Suprapubic skin (tissue), 4 donors: ENCODE data around the gene BICD1. TPM values are rescaled to one million over a fixed set of nuclear protein-coding genes. Genes with fewer than 3 reads are reported as not detected.
A peak's percentile ranks its signal among the peaks of the same experiment; 100 is the strongest.

Experiments used
- DNase-seq, 2 donors: peaks; one replicate each; pipeline ENCODE4 v3.0.0-alpha.2; 2019; ENCODE audit warnings: low spot score in 2 of 2
- H3K27ac ChIP-seq: fragments of 200-600 bp; sonication (generic); one replicate; pipeline ENCODE4 v1.5.1; 2019
- H3K27me3 ChIP-seq: fragments of 200-600 bp; sonication (generic); one replicate; pipeline ENCODE4 v1.5.1; 2019
- H3K36me3 ChIP-seq: fragments of 200-600 bp; sonication (generic); one replicate; pipeline ENCODE4 v1.5.1; 2019
- H3K4me1 ChIP-seq: fragments of 200-600 bp; sonication (generic); one replicate; pipeline ENCODE4 v1.5.1; 2019
- H3K4me3 ChIP-seq: fragments of 200-600 bp; sonication (generic); one replicate; pipeline ENCODE4 v1.5.1; 2019; ENCODE audit warnings: mild to moderate bottlenecking
- H3K9me3 ChIP-seq: fragments of 200-600 bp; sonication (generic); one replicate; pipeline ENCODE4 v1.5.1; 2019
- CTCF ChIP-seq, 2 donors: fragments of 200-600 bp in 1 of 2; fragments of 450-650 bp in 1 of 2; sonication (generic) in 1 of 2; IDR thresholded peaks; one replicate each; pipeline ENCODE4 v1.5.1; 2016 to 2019; ENCODE audit warnings: antibody characterized with exemption in 2 of 2, mild to moderate bottlenecking in 1 of 2, moderate library complexity in 1 of 2
- EP300 ChIP-seq: sonication (generic); formaldehyde crosslinking; IDR thresholded peaks from one replicate; pipeline ENCODE4 v1.6.1; 2017; ENCODE audit warnings: antibody characterized with exemption
- POLR2A ChIP-seq, 2 donors: fragments of 450-650 bp; IDR thresholded peaks; one replicate each; pipeline ENCODE4 v1.6.1; 2017; ENCODE audit warnings: antibody characterized with exemption in 2 of 2, mild to moderate bottlenecking in 2 of 2, moderate library complexity in 2 of 2
- POLR2AphosphoS5 ChIP-seq, 3 donors: sonication (generic); formaldehyde crosslinking; IDR thresholded peaks; one replicate each; pipeline ENCODE4 v1.6.1; 2017; ENCODE audit warnings: antibody characterized with exemption in 3 of 3
- WGBS: methylation state at CpG from one replicate; pipeline ENCODE4 v1.1.5; 2018; 5-methylcytosine and 5-hydroxymethylcytosine counted together
- total RNA-seq, 4 donors: library from RNA; depleted of rRNA; stranded (reverse); fragments of >200 nt; gene quantifications; one replicate each; pipeline ENCODE4 v1.1.0, GENCODE V29; 2016

Gene BICD1
- total RNA-seq, 4 donors from 2014 or later, result 1.5 to 5.4 (median 2.5) TPM

- Histone ChIP-seq H3K4me1 (peaks cover 23% of the 10 kb centered on the region), H3K36me3 (no peaks in the 10 kb centered on the region), H3K27me3 (no peaks in the 10 kb centered on the region), H3K9me3 (no peaks in the 10 kb centered on the region), H3K4me3 (peak overlapping the region; percentile 97), H3K27ac (peak overlapping the region; percentile 93)
- WGBS, result 8% methylated on average over 9 of the region's 36 CpGs
- TF ChIP-seq EP300 (no peak), POLR2A (IDR thresholded peaks at IDR 0.05) (no peak)
- no peak for DNase-seq
These were observed 292.2 kb downstream of the BICD1 start for GRCh38 chr12:32398816-32399369.

GRCh38 chr12:32399370-32400113, 292.9 kb downstream of the BICD1 start, which contains the start of gene FGD4:
FGD4 (plus strand) TSS chr12:32399558.
- H3K4me1 ChIP-seq, result peaks cover 23% of the 10 kb centered on the region
- 0% methylated on average over 5 of the region's 82 CpGs for WGBS
- no peaks in the 10 kb centered on the region for H3K27me3 ChIP-seq
- no peaks in the 10 kb centered on the region for H3K9me3 ChIP-seq
- H3K27ac ChIP-seq, result peak within 1 kb of the TSS; percentile 93
- H3K36me3 ChIP-seq, result no peaks in the 10 kb centered on the region
- peak; percentile 84 to 90 for DNase-seq
- peak within 1 kb of the TSS; percentile 97 for H3K4me3 ChIP-seq
- no peak for TF ChIP-seq EP300
- TF ChIP-seq POLR2AphosphoS5 (IDR thresholded peaks at IDR 0.05), result peak in 2 of 3 donors; percentile 75 to 86
- peak in 1 of 2 donors; percentile 50 for TF ChIP-seq POLR2A (IDR thresholded peaks at IDR 0.05)
- peak in 1 of 2 donors; percentile 28 for TF ChIP-seq CTCF (IDR thresholded peaks at IDR 0.05)

- no peaks in the 10 kb centered on the region for H3K36me3 ChIP-seq
- no peak for DNase-seq
- TF ChIP-seq POLR2A (IDR thresholded peaks at IDR 0.05), result no peak
- TF ChIP-seq EP300, result no peak
- TF ChIP-seq CTCF (IDR thresholded peaks at IDR 0.05), result no peak
- no peak for TF ChIP-seq POLR2AphosphoS5 (IDR thresholded peaks at IDR 0.05)
- no peaks in the 10 kb centered on the region for H3K9me3 ChIP-seq
- peak overlapping the region; percentile 97 for H3K4me3 ChIP-seq
- peaks cover 23% of the 10 kb centered on the region for H3K4me1 ChIP-seq
- H3K27me3 ChIP-seq, result no peaks in the 10 kb centered on the region
- H3K27ac ChIP-seq, result peak overlapping the region; percentile 93
- 18% methylated on average over 15 of the region's 15 CpGs for WGBS
These were observed 293.5 kb downstream of the BICD1 start for GRCh38 chr12:32400114-32400672.

GRCh38 chr12:32400866-32401265, 294.2 kb downstream of the BICD1 start:
- Histone ChIP-seq H3K27ac (peak overlapping the region; percentile 93), H3K4me1 (peaks cover 23% of the 10 kb centered on the region), H3K36me3 (no peaks in the 10 kb centered on the region), H3K27me3 (no peaks in the 10 kb centered on the region), H3K9me3 (no peaks in the 10 kb centered on the region), H3K4me3 (peak overlapping the region; percentile 97)
- no peak for DNase-seq
- 34% methylated on average over 2 of the region's 2 CpGs for WGBS
- TF ChIP-seq CTCF (IDR thresholded peaks at IDR 0.05), result no peak

GRCh38 chr12:32402170-32402569, 295.5 kb downstream of the BICD1 start:
- H3K36me3 ChIP-seq, result no peaks in the 10 kb centered on the region
- peaks cover 30% of the 10 kb centered on the region for H3K4me1 ChIP-seq
- no peak for DNase-seq
- H3K9me3 ChIP-seq, result no peaks in the 10 kb centered on the region
- 88% methylated on average over 10 of the region's 10 CpGs for WGBS
- TF ChIP-seq CTCF (IDR thresholded peaks at IDR 0.05) (no peak), EP300 (no peak), POLR2AphosphoS5 (IDR thresholded peaks at IDR 0.05) (no peak), POLR2A (IDR thresholded peaks at IDR 0.05) (no peak)
- no peak overlapping the region for H3K4me3 ChIP-seq
- H3K27me3 ChIP-seq, result no peaks in the 10 kb centered on the region
- no peak overlapping the region for H3K27ac ChIP-seq
